HepG2 (cell line): ENCODE results near the gene CAPG. TPM values are rescaled to one million over a fixed set of nuclear protein-coding genes. Genes with fewer than 3 reads are reported as not detected.

ENCODE experiments used
- ATF7-NPFF ChIP-seq: sonication (generic); formaldehyde crosslinking; IDR thresholded peaks from 2 replicates; pipeline ENCODE4 v1.8.1; 2023; ENCODE audit warnings: mild to moderate bottlenecking, low read depth, missing genetic modification reagents, moderate library complexity
- CEBPG ChIP-seq: IDR thresholded peaks from 2 replicates; pipeline ENCODE4 v1.6.1; 2016
- ELF4 ChIP-seq: sonication (generic); formaldehyde crosslinking; IDR thresholded peaks from 2 replicates; pipeline ENCODE4 v1.5.0; 2020; ENCODE audit warnings: missing genetic modification reagents, mild to moderate bottlenecking, moderate library complexity, borderline replicate concordance
- GATAD2A ChIP-seq: IDR thresholded peaks from 2 replicates; pipeline ENCODE4 v1.6.1; 2016
- HMGA1 ChIP-seq: sonication (generic); formaldehyde crosslinking; conservative IDR thresholded peaks from 2 replicates; pipeline ENCODE4 v1.4.0; 2020; ENCODE audit warnings: missing genetic modification reagents
- KDM5B ChIP-seq: sonication (generic); formaldehyde crosslinking; IDR thresholded peaks from 2 replicates; pipeline ENCODE4 v1.4.0; 2020; ENCODE audit warnings: missing genetic modification reagents, mild to moderate bottlenecking, borderline replicate concordance
- MYNN ChIP-seq: sonication (generic); formaldehyde crosslinking; IDR thresholded peaks from 2 replicates; pipeline ENCODE4 v1.4.0; 2020; ENCODE audit warnings: mild to moderate bottlenecking, low read depth, missing genetic modification reagents
- PHF8 ChIP-seq: sonication (generic); formaldehyde crosslinking; IDR thresholded peaks from 2 replicates; pipeline ENCODE4 v1.5.0; 2020; ENCODE audit warnings: missing genetic modification reagents
- POGZ ChIP-seq: sonication (generic); formaldehyde crosslinking; IDR thresholded peaks from 2 replicates; pipeline ENCODE4 v1.4.0; 2020; ENCODE audit warnings: mild to moderate bottlenecking, missing genetic modification reagents
- POLR2AphosphoS2 ChIP-seq: IDR thresholded peaks from 2 replicates; pipeline ENCODE4 v1.6.1; 2011; ENCODE audit warnings: low read depth, low read length, improper control_type of control experiment
- PREB ChIP-seq: sonication (generic); formaldehyde crosslinking; IDR thresholded peaks from 2 replicates; pipeline ENCODE4 v1.4.0; 2020; ENCODE audit warnings: missing genetic modification reagents
- REL ChIP-seq: sonication (generic); formaldehyde crosslinking; conservative IDR thresholded peaks from 2 replicates; pipeline ENCODE4 v1.8.0; 2022; ENCODE audit warnings: mild to moderate bottlenecking, missing genetic modification reagents, moderate library complexity
- ZBTB20 ChIP-seq: sonication (generic); formaldehyde crosslinking; IDR thresholded peaks from 2 replicates; pipeline ENCODE4 v1.8.1; 2023; ENCODE audit warnings: missing genetic modification reagents, low read depth, mild to moderate bottlenecking, borderline replicate concordance
- ZBTB7A ChIP-seq: sonication (generic); formaldehyde crosslinking; IDR thresholded peaks from 2 replicates; pipeline ENCODE4 v1.8.0; 2022; ENCODE audit warnings: mild to moderate bottlenecking, missing genetic modification reagents
- ZNF101 ChIP-seq: sonication (generic); formaldehyde crosslinking; IDR thresholded peaks from 2 replicates; pipeline ENCODE4 v1.4.0; 2020; ENCODE audit warnings: mild to moderate bottlenecking, low read depth, missing genetic modification reagents, borderline replicate concordance
- ZNF20 ChIP-seq: sonication (generic); formaldehyde crosslinking; IDR thresholded peaks from 2 replicates; pipeline ENCODE4 v1.4.0; 2020; ENCODE audit warnings: mild to moderate bottlenecking, moderate library complexity, missing genetic modification reagents
- ZNF451 ChIP-seq: sonication (generic); formaldehyde crosslinking; IDR thresholded peaks from 2 replicates; pipeline ENCODE4 v1.5.0; 2020; ENCODE audit warnings: mild to moderate bottlenecking, missing genetic modification reagents
- ZNF580 ChIP-seq: IDR thresholded peaks from 2 replicates; pipeline ENCODE4 v1.6.1; 2016; ENCODE audit warnings: low read depth, borderline replicate concordance
- ZNF766 ChIP-seq: sonication (generic); formaldehyde crosslinking; IDR thresholded peaks from 2 replicates; pipeline ENCODE4 v1.5.0; 2020; ENCODE audit warnings: missing genetic modification reagents, borderline replicate concordance
- ZNF788 ChIP-seq: sonication (generic); formaldehyde crosslinking; IDR thresholded peaks from 2 replicates; pipeline ENCODE4 v1.5.0; 2020; ENCODE audit warnings: mild to moderate bottlenecking, missing genetic modification reagents, borderline replicate concordance
- polyA plus RNA-seq, 8 experiments: library from polyadenylated mRNA; depleted of rRNA in 3 of 8; stranded (reverse) in 7 of 8; unstranded in 1 of 8; fragments of >200 nt; fragmentation: Illumina TruSeq in 4 of 8; extraction: Trizol in 4 of 8; gene quantifications; 2 replicates each; pipeline versions ENCODE4 v1.2.1 to v1.2.3, GENCODE V29; 2011 to 2016; ENCODE audit warnings: low read depth in 4 of 8, missing spikeins in 1 of 8, mixed read lengths in 1 of 8; ENCODE audit not compliant: insufficient read depth in 1 of 8
- total RNA-seq, 5 experiments: library from RNA; depleted of rRNA; stranded (reverse); fragments of >200 nt; fragmentation: Illumina TruSeq; extraction: Trizol; gene quantifications; 2 replicates each; pipeline ENCODE4 v1.2.3, GENCODE V29; 2016; ENCODE audit warnings: low read depth in 1 of 5
- TF ChIP-seq, protein P1 (sequence below): sonication (generic); formaldehyde crosslinking; conservative IDR thresholded peaks from 2 replicates; pipeline ENCODE4 v1.4.0; 2020; ENCODE audit warnings: mild to moderate bottlenecking, missing genetic modification reagents, moderate library complexity

Gene CAPG
- total and polyA plus RNA-seq, 2 of the 13 experiments (the other 11 are each of a cell fraction or from before 2014, with no cell fraction given): 12.7 to 18.2 TPM

DNA sequence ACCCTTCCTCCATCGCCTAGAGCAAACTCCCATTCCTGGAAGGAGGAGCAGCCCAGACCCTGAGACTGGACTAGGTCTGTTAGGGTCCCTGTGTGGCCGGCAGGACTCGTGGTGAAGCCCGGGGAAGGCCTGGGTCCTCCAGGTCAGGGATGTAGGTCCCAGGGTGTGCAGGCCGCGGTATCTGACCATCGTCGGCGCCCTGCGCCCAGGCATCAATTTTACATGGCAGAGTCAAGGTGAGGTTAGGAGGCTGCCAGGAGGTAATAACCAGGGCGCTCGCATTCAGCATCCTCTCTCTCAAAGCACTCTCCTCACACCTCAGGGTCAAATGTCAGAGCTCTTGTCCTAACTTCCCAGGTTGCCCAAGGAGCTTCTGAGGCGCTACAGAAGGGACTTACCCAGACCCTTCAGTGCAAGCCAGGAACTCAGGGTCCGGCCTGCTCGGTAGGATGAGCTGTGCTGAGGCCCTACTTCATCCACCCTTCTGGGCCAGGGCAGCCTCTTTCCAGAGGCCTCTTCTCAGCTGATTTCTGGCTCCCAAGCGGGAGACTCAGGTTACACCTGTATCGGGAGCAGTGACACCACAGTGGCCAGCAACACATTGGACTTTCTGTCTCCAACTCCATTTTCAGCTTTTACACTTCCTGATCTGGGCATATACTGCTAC, 9.0 kb upstream of the CAPG start (continued):
- no peak for TF ChIP-seq ZNF20 (CRISPR knock-in tag)
- no peak for TF ChIP-seq ZNF580 (CRISPR knock-in tag)
- no peak; the same call in 1 of the 2 replicates for TF ChIP-seq ZNF788 (CRISPR knock-in tag)
- peak; percentile 20; the same call in 1 of the 2 replicates for TF ChIP-seq ELF4 (CRISPR knock-in tag)
- TF ChIP-seq, protein P1, sequence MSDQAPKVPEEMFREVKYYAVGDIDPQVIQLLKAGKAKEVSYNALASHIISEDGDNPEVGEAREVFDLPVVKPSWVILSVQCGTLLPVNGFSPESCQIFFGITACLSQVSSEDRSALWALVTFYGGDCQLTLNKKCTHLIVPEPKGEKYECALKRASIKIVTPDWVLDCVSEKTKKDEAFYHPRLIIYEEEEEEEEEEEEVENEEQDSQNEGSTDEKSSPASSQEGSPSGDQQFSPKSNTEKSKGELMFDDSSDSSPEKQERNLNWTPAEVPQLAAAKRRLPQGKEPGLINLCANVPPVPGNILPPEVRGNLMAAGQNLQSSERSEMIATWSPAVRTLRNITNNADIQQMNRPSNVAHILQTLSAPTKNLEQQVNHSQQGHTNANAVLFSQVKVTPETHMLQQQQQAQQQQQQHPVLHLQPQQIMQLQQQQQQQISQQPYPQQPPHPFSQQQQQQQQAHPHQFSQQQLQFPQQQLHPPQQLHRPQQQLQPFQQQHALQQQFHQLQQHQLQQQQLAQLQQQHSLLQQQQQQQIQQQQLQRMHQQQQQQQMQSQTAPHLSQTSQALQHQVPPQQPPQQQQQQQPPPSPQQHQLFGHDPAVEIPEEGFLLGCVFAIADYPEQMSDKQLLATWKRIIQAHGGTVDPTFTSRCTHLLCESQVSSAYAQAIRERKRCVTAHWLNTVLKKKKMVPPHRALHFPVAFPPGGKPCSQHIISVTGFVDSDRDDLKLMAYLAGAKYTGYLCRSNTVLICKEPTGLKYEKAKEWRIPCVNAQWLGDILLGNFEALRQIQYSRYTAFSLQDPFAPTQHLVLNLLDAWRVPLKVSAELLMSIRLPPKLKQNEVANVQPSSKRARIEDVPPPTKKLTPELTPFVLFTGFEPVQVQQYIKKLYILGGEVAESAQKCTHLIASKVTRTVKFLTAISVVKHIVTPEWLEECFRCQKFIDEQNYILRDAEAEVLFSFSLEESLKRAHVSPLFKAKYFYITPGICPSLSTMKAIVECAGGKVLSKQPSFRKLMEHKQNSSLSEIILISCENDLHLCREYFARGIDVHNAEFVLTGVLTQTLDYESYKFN (CRISPR knock-in tag): no peak
- TF ChIP-seq KDM5B (CRISPR knock-in tag): peak; percentile 61; the same call in 1 of the 2 replicates
- no peak; the same call in 1 of the 2 replicates for TF ChIP-seq ZBTB7A (CRISPR knock-in tag)
- no peak for TF ChIP-seq POGZ (CRISPR knock-in tag)
- TF ChIP-seq ZNF101 (CRISPR knock-in tag): peak; percentile 70; the same call in 1 of the 2 replicates
- no peak; the same call in 1 of the 2 replicates for TF ChIP-seq CEBPG
- peak; percentile 28; the same call in 1 of the 2 replicates for TF ChIP-seq MYNN (CRISPR knock-in tag)
- TF ChIP-seq GATAD2A (CRISPR knock-in tag): no peak
- TF ChIP-seq ATF7-NPFF (CRISPR knock-in tag): no peak
- TF ChIP-seq PREB: no peak
- TF ChIP-seq ZNF451: no peak
- no peak for TF ChIP-seq POLR2AphosphoS2
- no peak for TF ChIP-seq ZNF766
- 0 out of 2 replicates have a peak, but pooled peaks have one; percentile 1 for TF ChIP-seq ZBTB20 (CRISPR knock-in tag)
- TF ChIP-seq PHF8 (CRISPR knock-in tag): no peak
- no peak for TF ChIP-seq REL (CRISPR knock-in tag)
- no peak for TF ChIP-seq HMGA1 (CRISPR knock-in tag)
